HEK293T (cell line): ENCODE results near the gene NKAIN2.
A peak's percentile ranks its signal among the peaks of the same experiment; 100 is the strongest.

ENCODE experiments used
- CTCF ChIA-PET: fragments of 350-600 bp; formaldehyde crosslinking; extraction: SDS; loops from one replicate; lab custom pipeline; 2021; ENCODE audit warnings: antibody characterized with exemption, inconsistent platforms; lab: Yijun Ruan, JAX
- POLR2A ChIA-PET: fragments of 350-600 bp; formaldehyde crosslinking; extraction: SDS; loops from one replicate; lab custom pipeline; 2020; ENCODE audit warnings: antibody characterized with exemption, inconsistent platforms; lab: Yijun Ruan, JAX
- DNase-seq: peaks from one replicate; pipeline ENCODE4 v3.0.0; 2012; ENCODE audit warnings: mixed read lengths; ENCODE audit errors: extremely low spot score
- ARNT ChIP-seq: fragments of 450-650 bp; IDR thresholded peaks from 2 replicates; pipeline ENCODE4 v1.6.1; 2017; ENCODE audit warnings: mild to moderate bottlenecking
- BHLHE40 ChIP-seq: fragments of 450-650 bp; IDR thresholded peaks from 2 replicates; pipeline ENCODE4 v1.6.1; 2016; ENCODE audit warnings: mild to moderate bottlenecking, moderate library complexity, borderline replicate concordance
- CTBP1 ChIP-seq: fragments of 450-650 bp; IDR thresholded peaks from 2 replicates; pipeline ENCODE4 v1.6.1; 2016; ENCODE audit warnings: borderline replicate concordance
- ELF4 ChIP-seq: fragments of 450-650 bp; IDR thresholded peaks from 2 replicates; pipeline ENCODE4 v1.6.1; 2017; ENCODE audit warnings: antibody characterized with exemption
- FOXA1 ChIP-seq: fragments of 450-650 bp; IDR thresholded peaks from 2 replicates; pipeline ENCODE4 v1.6.1; 2016; ENCODE audit warnings: mild to moderate bottlenecking
- FOXK2 ChIP-seq: fragments of 450-650 bp; IDR thresholded peaks from 2 replicates; pipeline ENCODE4 v1.6.1; 2016; ENCODE audit warnings: mild to moderate bottlenecking
- FOXM1 ChIP-seq: fragments of 450-650 bp; IDR thresholded peaks from 2 replicates; pipeline ENCODE4 v1.6.1; 2017; ENCODE audit warnings: mild to moderate bottlenecking, borderline replicate concordance
- HDGF ChIP-seq: fragments of 450-650 bp; IDR thresholded peaks from 2 replicates; pipeline ENCODE4 v1.6.1; 2017; ENCODE audit warnings: antibody characterized with exemption, borderline replicate concordance
- L3MBTL2 ChIP-seq: fragments of 450-650 bp; conservative IDR thresholded peaks from 2 replicates; pipeline ENCODE4 v1.6.1; 2016; ENCODE audit warnings: mild to moderate bottlenecking
- LEF1 ChIP-seq: fragments of 450-650 bp; IDR thresholded peaks from 2 replicates; pipeline ENCODE4 v1.6.1; 2017; ENCODE audit warnings: mild to moderate bottlenecking, borderline replicate concordance
- NFRKB ChIP-seq: fragments of 450-650 bp; IDR thresholded peaks from 2 replicates; pipeline ENCODE4 v1.6.1; 2016; ENCODE audit warnings: mild to moderate bottlenecking, moderate library complexity
- PKNOX1 ChIP-seq: fragments of 450-650 bp; IDR thresholded peaks from 2 replicates; pipeline ENCODE4 v1.6.1; 2016
- SP1 ChIP-seq: fragments of 450-650 bp; IDR thresholded peaks from 2 replicates; pipeline ENCODE4 v1.6.1; 2017
- SUZ12 ChIP-seq: fragments of 450-650 bp; IDR thresholded peaks from 2 replicates; pipeline ENCODE4 v1.6.1; 2016; ENCODE audit warnings: mild to moderate bottlenecking
- TARDBP ChIP-seq: fragments of 450-650 bp; IDR thresholded peaks from 2 replicates; pipeline ENCODE4 v1.6.1; 2016
- ZNF384 ChIP-seq: fragments of 450-650 bp; IDR thresholded peaks from 2 replicates; pipeline ENCODE4 v1.6.1; 2016

Gene NKAIN2

GRCh38 chr6:124870611-124871459 lies 1067.2 kb downstream of the NKAIN2 start:
- CTCF ChIA-PET, result interaction anchor here (0.7 to 1.7 kb wide), 7 partner anchors 18 to 320 kb away, joined by 3 to 7 read pairs (median 3); no protein-coding TSS in a partner anchor
- POLR2A ChIA-PET, result no interaction called here
- TF ChIP-seq FOXA1 (no peak), LEF1 (no peak), FOXM1 (no peak), CTBP1 (no peak), L3MBTL2 (no peak), NFRKB (no peak), BHLHE40 (no peak), SP1 (no peak), SUZ12 (no peak), FOXK2 (no peak)
- DNase-seq, result peak; percentile 34

- no peak for DNase-seq
- no peak for TF ChIP-seq NFRKB
- TF ChIP-seq ARNT, result no peak
- no peak for TF ChIP-seq CTBP1
- no peak for TF ChIP-seq LEF1
- no peak for TF ChIP-seq FOXM1
- TF ChIP-seq PKNOX1, result no peak
- TF ChIP-seq BHLHE40, result no peak
- TF ChIP-seq HDGF, result no peak
- TF ChIP-seq FOXK2, result no peak
- TF ChIP-seq SP1, result no peak
- ChIA-PET CTCF (interaction anchor here (1.2 kb wide), 1 partner anchor 439 kb away, joined by 3 read pairs; no protein-coding TSS in a partner anchor), POLR2A (interaction anchor here (0.8 kb wide), 1 partner anchor 90 kb away, joined by 3 read pairs; no protein-coding TSS in a partner anchor)
These were observed 1068.8 kb downstream of the NKAIN2 start for GRCh38 chr6:124872361-124873065.

GRCh38 chr6:124873066-124873410 lies 1069.4 kb downstream of the NKAIN2 start:
- ChIA-PET CTCF (interaction anchor here (0.5 to 1.2 kb wide), 2 partner anchors 428 to 438 kb away, joined by 3 read pairs; no protein-coding TSS in a partner anchor), POLR2A (interaction anchor here (0.8 kb wide), 1 partner anchor 90 kb away, joined by 3 read pairs; no protein-coding TSS in a partner anchor)
- peak; percentile 38; the same call in 1 of the 2 replicates for TF ChIP-seq PKNOX1
- no peak for TF ChIP-seq ZNF384
- TF ChIP-seq L3MBTL2, result no peak
- TF ChIP-seq NFRKB, result no peak
- TF ChIP-seq FOXK2, result no peak
- TF ChIP-seq HDGF, result no peak
- no peak for TF ChIP-seq ELF4
- TF ChIP-seq TARDBP, result no peak
- no peak for DNase-seq
